ENCODE results near the gene NMNAT1. TPM values are rescaled to one million over a fixed set of nuclear protein-coding genes. Genes with fewer than 3 reads are reported as not detected.

The NMNAT1 gene
- total and polyA plus RNA-seq, 2 experiments from 2014 or later, result 16.9 to 24.1 TPM

GRCh38 chr1:9922342-9922741 lies 20.9 kb upstream of the NMNAT1 start:
- Histone ChIP-seq H3K27me3 (no peaks in the 10 kb centered on the region), H3K9me3 (ENCODE audit: low read depth) (no peaks in the 10 kb centered on the region), H3K27ac (peak overlapping the region; percentile 95), H3K4me1 (ENCODE audit: low read depth) (peaks cover 28% of the 10 kb centered on the region), H3K36me3 (no peaks in the 10 kb centered on the region), H3K4me3 (no peak overlapping the region)
- no peak for TF ChIP-seq CTCF (IDR thresholded peaks at IDR 0.05; ENCODE audit: low read depth, low read length)
- DNase-seq (ENCODE audit: low read depth in 1 of 2, low spot score in 1 of 2), result peak; percentile 25 to 87

- no peak for DNase-seq (ENCODE audit: low read depth in 1 of 2, low spot score in 1 of 2)
- H3K36me3 ChIP-seq, result peaks cover 8% of the 10 kb centered on the region
- H3K9me3 ChIP-seq (ENCODE audit: low read depth), result no peaks in the 10 kb centered on the region
- TF ChIP-seq CTCF (IDR thresholded peaks at IDR 0.05; ENCODE audit: low read depth, low read length), result no peak
- H3K4me1 ChIP-seq (ENCODE audit: low read depth), result peaks cover 33% of the 10 kb centered on the region
- no peaks in the 10 kb centered on the region for H3K27me3 ChIP-seq
- peak overlapping the region; percentile 71 for H3K27ac ChIP-seq
- no peak overlapping the region for H3K4me3 ChIP-seq
Observed at GRCh38 chr1:9927259-9927658, 16.0 kb upstream of the NMNAT1 start.

- no peak for TF ChIP-seq CTCF (IDR thresholded peaks at IDR 0.05; ENCODE audit: low read depth, low read length)
- peak overlapping the region; percentile 91 for H3K27ac ChIP-seq
- H3K4me3 ChIP-seq, result no peak overlapping the region
- H3K4me1 ChIP-seq (ENCODE audit: low read depth), result peaks cover 18% of the 10 kb centered on the region
- no peaks in the 10 kb centered on the region for H3K27me3 ChIP-seq
- DNase-seq (ENCODE audit: low read depth in 1 of 2, low spot score in 1 of 2), result peak; percentile 23 to 71
- no peaks in the 10 kb centered on the region for H3K9me3 ChIP-seq (ENCODE audit: low read depth)
- H3K36me3 ChIP-seq, result peaks cover 14% of the 10 kb centered on the region
Observed at GRCh38 chr1:9929431-9930385, 13.6 kb upstream of the NMNAT1 start.

GRCh38 chr1:9942399-9942938 lies 806 bp upstream of the NMNAT1 start:
- TF ChIP-seq CTCF (IDR thresholded peaks at IDR 0.05; ENCODE audit: low read depth, low read length), result peak; percentile 66
- H3K27me3 ChIP-seq, result no peaks in the 10 kb centered on the region
- H3K36me3 ChIP-seq, result peaks cover 4% of the 10 kb centered on the region
- H3K4me3 ChIP-seq, result peak overlapping the region; percentile 59
- DNase-seq (ENCODE audit: low read depth in 1 of 2, low spot score in 1 of 2), result peak; percentile 67 to 73
- no peaks in the 10 kb centered on the region for H3K9me3 ChIP-seq (ENCODE audit: low read depth)
- peaks cover 3% of the 10 kb centered on the region for H3K4me1 ChIP-seq (ENCODE audit: low read depth)
- peak overlapping the region; percentile 90 for H3K27ac ChIP-seq

GRCh38 chr1:9946315-9946714 lies 3.0 kb downstream of the NMNAT1 start:
- Histone ChIP-seq H3K27me3 (no peaks in the 10 kb centered on the region), H3K4me1 (ENCODE audit: low read depth) (peaks cover 3% of the 10 kb centered on the region), H3K36me3 (no peaks in the 10 kb centered on the region), H3K9me3 (ENCODE audit: low read depth) (no peaks in the 10 kb centered on the region), H3K27ac (no peak overlapping the region), H3K4me3 (no peak overlapping the region)
- no peak for DNase-seq (ENCODE audit: low read depth in 1 of 2, low spot score in 1 of 2)
- TF ChIP-seq CTCF (IDR thresholded peaks at IDR 0.05; ENCODE audit: low read depth, low read length), result no peak

Data from cardiac muscle cell (in vitro differentiated cells and primary cell).